ENCODE data around the gene PCIF1. TPM values are rescaled to one million over a fixed set of nuclear protein-coding genes. Genes with fewer than 3 reads are reported as not detected.

The PCIF1 gene
- total and polyA plus RNA-seq, 7 donors: 24.7 to 46.7 (median 29.7) TPM

DNA sequence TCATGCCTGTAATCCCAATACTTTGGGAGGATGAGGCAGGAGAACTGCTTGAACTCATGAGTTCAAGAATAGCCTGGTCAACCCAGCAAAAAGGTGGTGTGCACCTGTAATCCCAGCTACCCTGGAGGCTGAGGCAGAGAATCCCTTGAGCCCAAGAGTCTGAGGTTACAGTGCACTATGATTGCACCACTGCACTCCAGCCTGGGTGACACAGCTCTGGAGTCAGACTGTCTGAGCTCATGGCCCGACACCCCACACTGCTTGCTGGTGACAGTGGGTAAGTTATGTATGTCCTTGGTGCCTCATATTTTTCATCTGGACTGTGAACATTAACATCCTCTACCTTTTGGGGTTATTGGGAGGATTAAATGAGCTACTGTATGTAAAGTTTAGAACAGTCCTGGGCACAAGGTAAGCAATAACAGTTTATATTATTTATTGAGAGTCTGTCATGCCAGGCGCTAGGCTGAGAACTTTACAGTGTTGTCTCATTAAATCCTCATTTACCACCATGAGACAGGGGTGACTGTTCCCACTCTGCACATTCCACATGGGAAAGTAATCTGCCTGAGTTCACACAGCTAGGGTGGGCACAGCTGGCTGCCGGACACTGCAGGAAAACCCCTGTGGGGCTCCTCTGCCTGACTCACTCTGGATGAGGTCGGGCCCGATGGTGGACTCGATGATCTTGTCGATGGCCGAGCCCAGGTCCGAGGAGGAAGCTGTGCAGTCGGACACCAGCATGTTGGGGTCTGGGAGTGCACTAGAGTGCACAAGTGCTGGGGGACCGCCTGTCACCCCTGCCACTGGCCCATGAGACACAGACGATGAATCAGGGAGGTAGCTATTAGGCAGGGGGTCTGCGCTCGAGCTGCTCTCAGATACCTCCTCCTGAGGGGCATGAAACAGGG is 34.6 kb downstream of the PCIF1 start:
- H3K9me3 ChIP-seq: no peaks in the 10 kb centered on the region
- ATAC-seq (peak in 1 of 4 donors; percentile 28), DNase-seq (peak in 1 of 2 donors; percentile 63)
- peak overlapping the region; percentile 70 for H3K27ac ChIP-seq
- no peaks in the 10 kb centered on the region for H3K27me3 ChIP-seq (ENCODE audit: insufficient read depth in 3 of 3, low read length in 2 of 3)
- 69 to 85% (median 73%) methylated on average over 14 of the region's 14 CpGs for WGBS, 3 donors
- H3K4me1 ChIP-seq: peaks cover 27% of the 10 kb centered on the region
- H3K36me3 ChIP-seq (ENCODE audit: insufficient read depth in 1 of 2, low read depth in 1 of 2): peaks cover 7 to 53% of the 10 kb centered on the region in 2 donors
- peak overlapping the region; percentile 93 for H3K4me3 ChIP-seq
- intact Hi-C loops (cut with DNase I): loop anchor here in 1 of 2 donors (5.0 kb wide), 1 partner anchor 77 kb away; the partner anchor contains the start of genes CTSA and NEURL2
- TF ChIP-seq, protein P1, sequence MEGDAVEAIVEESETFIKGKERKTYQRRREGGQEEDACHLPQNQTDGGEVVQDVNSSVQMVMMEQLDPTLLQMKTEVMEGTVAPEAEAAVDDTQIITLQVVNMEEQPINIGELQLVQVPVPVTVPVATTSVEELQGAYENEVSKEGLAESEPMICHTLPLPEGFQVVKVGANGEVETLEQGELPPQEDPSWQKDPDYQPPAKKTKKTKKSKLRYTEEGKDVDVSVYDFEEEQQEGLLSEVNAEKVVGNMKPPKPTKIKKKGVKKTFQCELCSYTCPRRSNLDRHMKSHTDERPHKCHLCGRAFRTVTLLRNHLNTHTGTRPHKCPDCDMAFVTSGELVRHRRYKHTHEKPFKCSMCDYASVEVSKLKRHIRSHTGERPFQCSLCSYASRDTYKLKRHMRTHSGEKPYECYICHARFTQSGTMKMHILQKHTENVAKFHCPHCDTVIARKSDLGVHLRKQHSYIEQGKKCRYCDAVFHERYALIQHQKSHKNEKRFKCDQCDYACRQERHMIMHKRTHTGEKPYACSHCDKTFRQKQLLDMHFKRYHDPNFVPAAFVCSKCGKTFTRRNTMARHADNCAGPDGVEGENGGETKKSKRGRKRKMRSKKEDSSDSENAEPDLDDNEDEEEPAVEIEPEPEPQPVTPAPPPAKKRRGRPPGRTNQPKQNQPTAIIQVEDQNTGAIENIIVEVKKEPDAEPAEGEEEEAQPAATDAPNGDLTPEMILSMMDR (IDR thresholded peaks at IDR 0.05): no peak

DNA sequence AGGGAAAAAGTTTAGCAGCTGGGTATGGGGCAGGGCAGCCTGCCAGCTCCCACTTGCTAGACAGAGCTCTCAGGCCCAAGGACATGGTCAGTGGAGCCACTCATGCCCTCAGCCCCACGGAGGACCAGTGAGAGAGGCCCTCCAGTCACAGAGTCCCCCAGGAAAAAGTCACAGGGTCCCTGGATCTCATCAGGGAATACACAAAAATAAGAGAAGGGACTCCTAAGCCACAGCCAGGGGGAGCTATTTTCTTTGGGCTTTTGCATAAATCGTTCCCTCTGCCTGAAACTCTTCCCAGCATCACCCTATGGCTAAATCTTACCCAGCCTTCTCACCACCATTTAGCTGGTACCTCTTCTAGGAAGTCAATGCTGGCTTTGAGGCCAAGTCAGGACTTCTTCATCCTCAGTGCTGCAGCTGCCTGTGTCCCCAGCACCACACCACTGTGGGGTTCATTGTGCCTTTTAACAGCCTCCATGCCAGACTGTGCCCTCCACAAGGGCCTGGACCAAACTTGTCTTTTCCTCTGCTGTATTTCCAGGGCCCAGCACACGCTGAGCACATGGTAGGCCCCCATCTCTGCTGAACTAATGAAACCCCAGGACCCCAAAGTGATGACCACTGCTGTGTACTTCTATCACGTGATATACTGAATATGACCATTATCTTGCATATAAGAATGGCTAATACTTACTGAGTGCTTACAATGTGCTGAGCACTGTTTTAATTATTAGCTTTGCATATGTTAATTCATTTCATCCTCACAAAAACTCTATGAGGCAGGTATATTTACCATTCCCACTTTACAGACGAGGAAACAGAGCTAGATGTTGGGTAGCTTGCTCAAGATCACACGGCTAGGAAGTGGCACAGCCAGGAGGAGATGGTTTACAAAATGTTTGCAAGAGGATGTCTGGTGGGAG is 35.5 kb downstream of the PCIF1 start:
- Histone ChIP-seq H3K4me1 (peaks cover 27% of the 10 kb centered on the region), H3K4me3 (peak overlapping the region; percentile 93), H3K27me3 (ENCODE audit: insufficient read depth in 3 of 3, low read length in 2 of 3) (no peaks in the 10 kb centered on the region), H3K9me3 (no peaks in the 10 kb centered on the region), H3K36me3 (ENCODE audit: insufficient read depth in 1 of 2, low read depth in 1 of 2) (peaks cover 7 to 44% of the 10 kb centered on the region in 2 donors), H3K27ac (peak overlapping the region; percentile 97)
- DNase-seq: peak in 1 of 2 donors; percentile 60
- TF ChIP-seq, protein P1 (IDR thresholded peaks at IDR 0.05): peak; percentile 53
- ATAC-seq: no peak
- intact Hi-C loops (cut with DNase I): loop anchor here in 1 of 2 donors (5.0 kb wide), 2 partner anchors 78 to 122 kb away; partner anchors contain the start of genes CTSA and NEURL2
- 31 to 51% (median 39%) methylated on average over 6 of the region's 6 CpGs for WGBS, 3 donors

DNA sequence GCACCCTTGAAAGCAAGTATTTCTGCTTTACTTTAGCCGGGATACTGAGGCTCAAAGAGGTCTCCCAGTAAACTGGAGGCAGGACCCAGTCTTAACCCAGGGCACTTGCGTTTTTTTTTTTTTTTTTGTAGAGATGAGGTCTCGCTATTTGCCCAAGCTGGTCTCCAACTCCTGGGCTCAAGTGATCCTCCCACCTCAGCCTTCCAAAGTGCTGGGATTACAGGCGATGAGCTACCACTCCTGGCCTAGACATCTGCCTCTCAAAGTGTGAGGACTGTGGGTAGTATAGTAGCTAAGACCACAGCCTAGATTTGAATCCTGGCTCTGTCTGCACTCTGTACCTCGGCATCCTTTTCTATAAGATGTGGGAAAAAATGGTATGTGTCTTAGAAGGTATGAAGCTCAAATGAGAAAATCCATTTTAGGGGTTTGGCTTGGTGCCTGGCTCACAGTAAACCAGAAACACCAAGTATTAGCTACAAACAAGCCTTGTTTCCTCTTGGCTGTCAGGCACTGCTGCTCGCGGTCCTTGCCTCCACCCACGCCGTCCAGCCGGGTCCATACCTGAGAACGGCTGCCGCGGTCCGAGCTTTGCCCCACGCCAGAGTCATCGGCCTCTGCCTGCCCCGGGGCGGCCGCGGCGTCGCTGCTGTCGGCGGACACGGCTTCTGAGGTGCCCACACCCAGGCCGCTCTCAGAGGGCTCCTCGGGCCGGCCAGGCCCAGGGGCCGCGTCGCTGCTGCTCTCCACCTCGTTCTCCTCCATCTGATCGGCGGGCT is 36.4 kb downstream of the PCIF1 start:
- Histone ChIP-seq H3K9me3 (no peaks in the 10 kb centered on the region), H3K4me1 (peaks cover 27% of the 10 kb centered on the region), H3K27ac (peak overlapping the region; percentile 97), H3K36me3 (ENCODE audit: insufficient read depth in 1 of 2, low read depth in 1 of 2) (peaks cover 3 to 36% of the 10 kb centered on the region in 2 donors), H3K27me3 (ENCODE audit: insufficient read depth in 3 of 3, low read length in 2 of 3) (no peaks in the 10 kb centered on the region), H3K4me3 (peak overlapping the region; percentile 93)
- ATAC-seq: peak in 1 of 4 donors; percentile 3
- WGBS, 3 donors: 8 to 12% (median 8%) methylated on average over 33 to 34 of the region's 34 CpGs
- intact Hi-C loops (cut with DNase I): loop anchor here in 1 of 2 donors (5.0 kb wide), 1 partner anchor 121 kb away; no protein-coding TSS in a partner anchor
- DNase-seq: peak in 1 of 2 donors; percentile 35
- TF ChIP-seq, protein P1 (IDR thresholded peaks at IDR 0.05): no peak

DNA sequence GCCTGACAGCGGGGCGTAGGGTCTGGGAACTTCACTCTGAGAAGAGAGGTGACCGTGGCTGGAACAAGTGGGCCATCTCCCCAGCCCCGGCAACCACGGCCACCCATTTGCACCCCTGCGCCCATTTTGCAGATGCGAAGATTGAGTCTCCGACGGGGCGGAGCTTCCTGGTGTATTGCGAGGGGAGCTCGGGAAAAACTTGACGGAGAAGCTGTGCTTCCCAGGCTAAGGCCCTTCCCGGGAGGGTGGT is 36.9 kb downstream of the PCIF1 start:
- H3K27me3 ChIP-seq (ENCODE audit: insufficient read depth in 3 of 3, low read length in 2 of 3): no peaks in the 10 kb centered on the region
- intact Hi-C loops (cut with DNase I): loop anchor here in 1 of 2 donors (5.0 kb wide), 1 partner anchor 121 kb away; no protein-coding TSS in a partner anchor
- H3K4me3 ChIP-seq: peak overlapping the region; percentile 93
- TF ChIP-seq, protein P1 (IDR thresholded peaks at IDR 0.05): no peak
- peak overlapping the region; percentile 97 for H3K27ac ChIP-seq
- peaks cover 27% of the 10 kb centered on the region for H3K4me1 ChIP-seq
- H3K9me3 ChIP-seq: no peaks in the 10 kb centered on the region
- ATAC-seq (peak in 1 of 4 donors; percentile 17), DNase-seq (no peak)
- H3K36me3 ChIP-seq (ENCODE audit: insufficient read depth in 1 of 2, low read depth in 1 of 2): peaks cover 2 to 30% of the 10 kb centered on the region in 2 donors
- WGBS, 3 donors: 2 to 5% (median 3%) methylated on average over 14 of the region's 14 CpGs

All from psoas muscle (tissue), 8 donors.